Measurements from ENCODE around the gene STRADA.
A peak's percentile ranks its signal among the peaks of the same experiment; 100 is the strongest.
"Not testable (repeated sequence)": the region's sequence is repeated elsewhere in the genome, so short reads cannot be mapped to it uniquely, and the experiment has no call there.

The STRADA gene

GRCh38 chr17:63751806-63752205 lies 10.2 kb upstream of the STRADA start:
- peaks cover 9% of the 10 kb centered on the region for H3K36me3 ChIP-seq (ENCODE audit: control insufficient read depth, insufficient read depth, low read length)
- H3K9ac ChIP-seq (ENCODE audit: low read length), result no peak overlapping the region
- no peaks in the 10 kb centered on the region for H3K27me3 ChIP-seq (ENCODE audit: control insufficient read depth, insufficient read depth, low read length)
- H3K4me1 ChIP-seq (ENCODE audit: control insufficient read depth, insufficient read depth, low read length), result no peaks in the 10 kb centered on the region
- no peaks in the 10 kb centered on the region for H3K9me3 ChIP-seq (ENCODE audit: control insufficient read depth, low read length)
- no peak overlapping the region for H3K4me3 ChIP-seq (ENCODE audit: low read length)

- peak overlapping the region; percentile 70 for H3K4me3 ChIP-seq (ENCODE audit: low read length)
- H3K27me3 ChIP-seq (ENCODE audit: control insufficient read depth, insufficient read depth, low read length), result no peaks in the 10 kb centered on the region
- peak overlapping the region; percentile 88 for H3K9ac ChIP-seq (ENCODE audit: low read length)
- H3K36me3 ChIP-seq (ENCODE audit: control insufficient read depth, insufficient read depth, low read length), result no peaks in the 10 kb centered on the region
- H3K9me3 ChIP-seq (ENCODE audit: control insufficient read depth, low read length), result no peaks in the 10 kb centered on the region
- peaks cover 6% of the 10 kb centered on the region for H3K4me1 ChIP-seq (ENCODE audit: control insufficient read depth, insufficient read depth, low read length)
These were observed 524 bp downstream of the STRADA start for GRCh38 chr17:63741143-63741407.

GRCh38 chr17:63740464-63741142 lies 996 bp downstream of the STRADA start:
- no peaks in the 10 kb centered on the region for H3K9me3 ChIP-seq (ENCODE audit: control insufficient read depth, low read length)
- H3K4me1 ChIP-seq (ENCODE audit: control insufficient read depth, insufficient read depth, low read length), result peaks cover 6% of the 10 kb centered on the region
- H3K27me3 ChIP-seq (ENCODE audit: control insufficient read depth, insufficient read depth, low read length), result no peaks in the 10 kb centered on the region
- peak overlapping the region; percentile 88 for H3K9ac ChIP-seq (ENCODE audit: low read length)
- H3K36me3 ChIP-seq (ENCODE audit: control insufficient read depth, insufficient read depth, low read length), result no peaks in the 10 kb centered on the region
- peak overlapping the region; percentile 70 for H3K4me3 ChIP-seq (ENCODE audit: low read length)

GRCh38 chr17:63735691-63736090 lies 5.9 kb downstream of the STRADA start:
- H3K36me3 ChIP-seq (ENCODE audit: control insufficient read depth, insufficient read depth, low read length), result no peaks in the 10 kb centered on the region
- no peaks in the 10 kb centered on the region for H3K9me3 ChIP-seq (ENCODE audit: control insufficient read depth, low read length)
- no peaks in the 10 kb centered on the region for H3K27me3 ChIP-seq (ENCODE audit: control insufficient read depth, insufficient read depth, low read length)
- peaks cover 3% of the 10 kb centered on the region for H3K4me1 ChIP-seq (ENCODE audit: control insufficient read depth, insufficient read depth, low read length)
- H3K4me3 ChIP-seq (ENCODE audit: low read length), result no peak overlapping the region
- no peak overlapping the region for H3K9ac ChIP-seq (ENCODE audit: low read length)

GRCh38 chr17:63722403-63722802 lies 19.2 kb downstream of the STRADA start:
- H3K4me1 ChIP-seq (ENCODE audit: control insufficient read depth, insufficient read depth, low read length), result no peaks in the 10 kb centered on the region
- H3K9me3 ChIP-seq (ENCODE audit: control insufficient read depth, low read length), result no peaks in the 10 kb centered on the region
- no peaks in the 10 kb centered on the region for H3K36me3 ChIP-seq (ENCODE audit: control insufficient read depth, insufficient read depth, low read length)
- no peak overlapping the region for H3K4me3 ChIP-seq (ENCODE audit: low read length)
- H3K27me3 ChIP-seq (ENCODE audit: control insufficient read depth, insufficient read depth, low read length), result no peaks in the 10 kb centered on the region
- no peak overlapping the region for H3K9ac ChIP-seq (ENCODE audit: low read length)

- not testable (repeated sequence) for H3K27me3 ChIP-seq (ENCODE audit: control insufficient read depth, insufficient read depth, low read length); H3K9me3 ChIP-seq (ENCODE audit: control insufficient read depth, low read length); H3K4me3 ChIP-seq (ENCODE audit: low read length); H3K4me1 ChIP-seq (ENCODE audit: control insufficient read depth, insufficient read depth, low read length); H3K9ac ChIP-seq (ENCODE audit: low read length); H3K36me3 ChIP-seq (ENCODE audit: control insufficient read depth, insufficient read depth, low read length)
These were observed 21.4 kb downstream of the STRADA start for GRCh38 chr17:63720194-63720593.

GRCh38 chr17:63718988-63719387 lies 22.6 kb downstream of the STRADA start:
- H3K9ac ChIP-seq (ENCODE audit: low read length), result no peak overlapping the region

GRCh38 chr17:63716426-63716825 lies 25.2 kb downstream of the STRADA start:
- no peaks in the 10 kb centered on the region for H3K9me3 ChIP-seq (ENCODE audit: control insufficient read depth, low read length)
- no peaks in the 10 kb centered on the region for H3K4me1 ChIP-seq (ENCODE audit: control insufficient read depth, insufficient read depth, low read length)
- no peaks in the 10 kb centered on the region for H3K36me3 ChIP-seq (ENCODE audit: control insufficient read depth, insufficient read depth, low read length)

More at GRCh38 chr17:63718988-63719387, 22.6 kb downstream of the STRADA start:
- H3K9me3 ChIP-seq (ENCODE audit: control insufficient read depth, low read length), result no peaks in the 10 kb centered on the region
- no peaks in the 10 kb centered on the region for H3K27me3 ChIP-seq (ENCODE audit: control insufficient read depth, insufficient read depth, low read length)
- no peaks in the 10 kb centered on the region for H3K36me3 ChIP-seq (ENCODE audit: control insufficient read depth, insufficient read depth, low read length)
- no peaks in the 10 kb centered on the region for H3K4me1 ChIP-seq (ENCODE audit: control insufficient read depth, insufficient read depth, low read length)
- H3K4me3 ChIP-seq (ENCODE audit: low read length), result no peak overlapping the region

GRCh38 chr17:63714550-63715277 lies 26.9 kb downstream of the STRADA start:
- no peaks in the 10 kb centered on the region for H3K36me3 ChIP-seq (ENCODE audit: control insufficient read depth, insufficient read depth, low read length)
- no peaks in the 10 kb centered on the region for H3K4me1 ChIP-seq (ENCODE audit: control insufficient read depth, insufficient read depth, low read length)
- no peaks in the 10 kb centered on the region for H3K9me3 ChIP-seq (ENCODE audit: control insufficient read depth, low read length)
- H3K4me3 ChIP-seq (ENCODE audit: low read length), result no peak overlapping the region
- no peak overlapping the region for H3K9ac ChIP-seq (ENCODE audit: low read length)
- no peaks in the 10 kb centered on the region for H3K27me3 ChIP-seq (ENCODE audit: control insufficient read depth, insufficient read depth, low read length)

More at GRCh38 chr17:63716426-63716825, 25.2 kb downstream of the STRADA start:
- Histone ChIP-seq H3K27me3 (ENCODE audit: control insufficient read depth, insufficient read depth, low read length) (no peaks in the 10 kb centered on the region), H3K4me3 (ENCODE audit: low read length) (no peak overlapping the region), H3K9ac (ENCODE audit: low read length) (no peak overlapping the region)

GRCh38 chr17:63709110-63709509 lies 32.5 kb downstream of the STRADA start:
- no peaks in the 10 kb centered on the region for H3K27me3 ChIP-seq (ENCODE audit: control insufficient read depth, insufficient read depth, low read length)
- no peaks in the 10 kb centered on the region for H3K9me3 ChIP-seq (ENCODE audit: control insufficient read depth, low read length)
- no peaks in the 10 kb centered on the region for H3K4me1 ChIP-seq (ENCODE audit: control insufficient read depth, insufficient read depth, low read length)
- H3K9ac ChIP-seq (ENCODE audit: low read length), result no peak overlapping the region
- no peak overlapping the region for H3K4me3 ChIP-seq (ENCODE audit: low read length)
- no peaks in the 10 kb centered on the region for H3K36me3 ChIP-seq (ENCODE audit: control insufficient read depth, insufficient read depth, low read length)

- Histone ChIP-seq H3K9me3 (ENCODE audit: control insufficient read depth, low read length) (no peaks in the 10 kb centered on the region), H3K27me3 (ENCODE audit: control insufficient read depth, insufficient read depth, low read length) (no peaks in the 10 kb centered on the region), H3K4me3 (ENCODE audit: low read length) (no peak overlapping the region), H3K9ac (ENCODE audit: low read length) (no peak overlapping the region), H3K36me3 (ENCODE audit: control insufficient read depth, insufficient read depth, low read length) (no peaks in the 10 kb centered on the region), H3K4me1 (ENCODE audit: control insufficient read depth, insufficient read depth, low read length) (peaks cover 3% of the 10 kb centered on the region)
These were observed 34.4 kb downstream of the STRADA start for GRCh38 chr17:63707151-63707550.

- no peak overlapping the region for H3K4me3 ChIP-seq (ENCODE audit: low read length)
- peaks cover 5% of the 10 kb centered on the region for H3K4me1 ChIP-seq (ENCODE audit: control insufficient read depth, insufficient read depth, low read length)
- H3K36me3 ChIP-seq (ENCODE audit: control insufficient read depth, insufficient read depth, low read length), result no peaks in the 10 kb centered on the region
- H3K9me3 ChIP-seq (ENCODE audit: control insufficient read depth, low read length), result no peaks in the 10 kb centered on the region
- H3K27me3 ChIP-seq (ENCODE audit: control insufficient read depth, insufficient read depth, low read length), result no peaks in the 10 kb centered on the region
- H3K9ac ChIP-seq (ENCODE audit: low read length), result no peak overlapping the region
These were observed 35.1 kb downstream of the STRADA start for GRCh38 chr17:63706336-63707082.

All from mucosa of stomach (tissue), 1 donor.